ENCODE measurements around the gene MT1F.

MT1F gene

DNA sequence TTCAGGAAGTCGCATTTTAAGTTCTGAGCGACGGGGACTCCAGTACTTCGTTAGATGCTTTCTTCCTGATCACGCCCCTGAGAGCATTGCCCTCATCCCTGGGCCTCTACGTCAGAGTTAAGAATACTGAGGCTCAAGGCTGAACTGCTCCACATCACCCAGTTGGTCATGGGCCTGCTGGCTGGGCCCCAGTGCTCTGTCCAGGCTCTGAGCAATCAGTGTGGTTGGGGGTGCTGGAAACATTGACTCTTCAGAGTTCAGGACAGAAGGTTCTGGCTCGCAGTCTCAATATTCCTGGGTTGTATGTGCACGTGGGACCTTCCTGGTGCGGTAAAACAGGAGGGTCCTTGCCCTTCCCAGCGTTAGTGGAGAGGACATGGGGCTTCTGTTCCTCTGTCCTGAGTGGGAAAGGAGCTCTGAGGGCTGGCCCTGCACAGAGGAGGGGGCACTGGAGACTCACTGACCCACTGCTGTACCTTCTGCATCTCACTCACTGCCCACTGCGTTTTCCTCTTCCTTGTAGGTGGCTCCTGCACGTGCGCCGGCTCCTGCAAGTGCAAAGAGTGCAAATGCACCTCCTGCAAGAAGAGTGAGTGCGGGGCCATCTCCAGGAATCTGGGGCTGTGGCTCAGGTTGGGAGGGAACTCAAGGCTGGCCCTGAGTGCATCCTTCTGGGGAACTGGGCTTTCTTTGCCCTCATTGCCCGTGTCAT lies 31.7 kb upstream of the MT1F start:
- peak; percentile 94 for DNase-seq (ENCODE audit: low spot score)

DNA sequence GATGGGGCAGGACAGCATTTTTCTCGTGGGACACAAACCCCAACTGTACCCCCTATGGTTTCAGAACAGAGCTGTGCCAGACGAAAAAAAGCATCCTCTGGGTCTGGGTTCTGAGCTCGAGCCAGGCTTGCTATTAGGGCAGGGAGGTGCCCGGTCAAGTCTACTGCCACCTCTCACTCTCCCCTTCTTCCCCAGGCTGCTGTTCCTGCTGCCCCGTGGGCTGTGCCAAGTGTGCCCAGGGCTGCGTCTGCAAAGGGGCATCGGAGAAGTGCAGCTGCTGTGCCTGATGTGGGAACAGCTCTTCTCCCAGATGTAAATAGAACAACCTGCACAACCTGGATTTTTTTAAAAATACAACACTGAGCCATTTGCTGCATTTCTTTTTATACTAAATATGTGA lies 31.1 kb upstream of the MT1F start:
- DNase-seq (ENCODE audit: low spot score) = no peak

DNA sequence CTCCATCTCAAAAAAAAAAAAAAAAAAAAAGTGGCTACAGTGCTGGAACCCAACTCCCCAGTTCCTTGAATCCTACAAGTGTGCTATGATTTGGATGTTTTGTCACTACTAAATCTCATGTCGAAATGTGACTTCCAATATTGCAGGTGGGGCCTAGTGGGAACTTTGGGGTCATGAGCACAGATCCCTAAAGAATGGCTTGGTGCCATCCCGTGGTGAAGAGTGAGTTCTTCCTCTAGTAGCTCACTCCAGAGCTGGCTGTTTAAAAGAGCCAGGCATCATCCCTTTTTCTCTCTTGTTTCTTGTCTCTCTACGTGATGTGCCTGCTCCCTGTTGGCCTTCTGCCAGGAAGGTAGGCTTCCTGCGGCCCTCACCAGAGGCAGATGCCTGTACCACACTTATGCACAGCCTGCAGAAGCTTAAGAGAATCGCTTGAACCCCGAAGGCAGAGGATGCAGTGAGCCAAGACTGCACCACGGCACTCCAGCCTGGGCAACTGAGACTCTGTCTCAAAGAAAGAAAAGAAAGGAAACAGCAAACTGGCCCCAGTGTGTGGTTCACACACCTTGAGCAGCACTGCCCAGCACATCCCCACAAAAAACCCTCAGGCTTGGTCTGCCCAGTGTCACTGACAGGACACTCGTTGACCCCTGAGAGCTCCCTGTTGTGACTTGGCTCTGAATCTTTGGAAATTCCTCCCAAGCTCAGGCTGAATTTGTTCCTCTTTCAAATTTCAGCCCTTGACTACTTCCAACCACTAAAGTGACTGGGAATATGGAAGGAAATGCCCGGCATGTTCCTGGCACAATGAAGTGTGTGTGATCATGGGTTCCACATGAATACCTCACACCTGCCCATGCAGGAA lies 29.0 kb upstream of the MT1F start:
- DNase-seq (ENCODE audit: low spot score) = no peak

DNA sequence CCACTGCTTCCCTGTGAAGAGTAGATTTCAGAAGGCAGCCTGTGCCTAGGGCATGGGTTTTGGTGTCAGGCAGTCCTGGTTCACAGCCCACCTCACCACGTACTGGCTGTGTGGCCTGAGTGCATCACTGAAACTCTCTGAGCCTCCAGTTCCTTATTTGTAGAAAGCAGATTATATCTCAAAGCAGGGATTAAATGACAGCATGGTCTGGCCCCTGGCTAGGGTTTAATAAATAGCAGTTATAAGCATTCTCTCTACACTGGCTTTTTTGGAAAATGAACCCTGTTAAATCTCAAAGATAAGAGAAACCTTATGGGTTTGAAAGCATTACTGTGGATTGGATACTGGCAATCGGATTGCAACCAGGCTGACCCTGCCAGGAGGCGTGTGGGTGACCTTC lies 28.2 kb upstream of the MT1F start:
- no peak for DNase-seq (ENCODE audit: low spot score)

DNA sequence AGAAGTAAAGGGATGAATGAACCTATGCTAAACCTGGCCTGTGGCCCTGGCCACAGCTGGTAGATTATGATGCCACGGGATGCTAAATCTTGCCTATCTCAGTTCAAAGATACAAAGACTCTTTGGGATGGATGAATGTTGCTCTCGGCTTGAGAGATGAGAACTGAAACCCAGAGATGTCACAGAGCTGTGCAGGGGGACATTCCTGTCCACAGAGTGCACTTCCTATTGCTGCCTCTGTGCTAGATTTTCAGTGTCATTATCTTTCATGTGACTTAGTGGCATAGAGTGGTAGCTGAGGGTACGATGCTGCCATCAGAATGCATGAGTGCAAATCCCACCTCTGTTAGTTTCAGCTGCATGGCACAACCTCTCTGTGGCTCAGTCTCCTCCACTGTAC lies 27.6 kb upstream of the MT1F start:
- no peak for DNase-seq (ENCODE audit: low spot score)

DNA sequence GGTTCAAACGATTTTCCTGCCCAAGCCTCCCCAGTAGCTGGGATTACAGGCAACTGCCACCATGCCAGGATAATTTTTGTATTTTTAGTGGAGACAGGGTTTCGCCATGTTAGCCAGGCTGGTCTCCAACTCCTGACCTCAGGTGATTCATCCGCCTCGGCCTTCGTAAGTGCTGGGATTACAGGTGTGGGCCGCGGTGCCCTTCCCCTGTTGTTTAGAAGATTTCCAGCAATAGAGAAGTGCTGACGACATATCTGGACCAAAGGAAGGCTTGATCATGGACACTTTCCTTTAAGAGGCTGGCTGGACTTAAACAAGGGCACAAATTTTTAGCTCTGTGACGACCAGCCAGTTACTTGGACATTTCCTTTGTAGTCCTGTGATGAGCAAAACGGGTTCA lies 26.6 kb upstream of the MT1F start:
- DNase-seq (ENCODE audit: low spot score) = no peak

DNA sequence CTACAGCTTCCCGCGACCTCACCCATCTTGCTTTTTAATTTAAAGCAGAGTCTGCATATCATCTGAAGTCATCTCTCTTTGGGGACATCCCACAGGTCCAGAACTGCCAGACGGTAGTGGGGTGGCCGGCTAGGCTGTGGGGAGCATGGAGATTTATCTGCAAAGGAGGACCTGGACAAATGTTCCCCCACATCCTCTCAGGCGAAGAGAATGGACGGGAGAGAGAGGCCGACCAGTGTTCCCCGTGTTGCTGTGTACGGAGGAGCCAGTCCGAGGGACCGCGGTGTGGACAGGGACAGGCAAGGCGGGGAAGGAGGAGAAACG lies 26.0 kb upstream of the MT1F start:
- DNase-seq (ENCODE audit: low spot score) = no peak

DNA sequence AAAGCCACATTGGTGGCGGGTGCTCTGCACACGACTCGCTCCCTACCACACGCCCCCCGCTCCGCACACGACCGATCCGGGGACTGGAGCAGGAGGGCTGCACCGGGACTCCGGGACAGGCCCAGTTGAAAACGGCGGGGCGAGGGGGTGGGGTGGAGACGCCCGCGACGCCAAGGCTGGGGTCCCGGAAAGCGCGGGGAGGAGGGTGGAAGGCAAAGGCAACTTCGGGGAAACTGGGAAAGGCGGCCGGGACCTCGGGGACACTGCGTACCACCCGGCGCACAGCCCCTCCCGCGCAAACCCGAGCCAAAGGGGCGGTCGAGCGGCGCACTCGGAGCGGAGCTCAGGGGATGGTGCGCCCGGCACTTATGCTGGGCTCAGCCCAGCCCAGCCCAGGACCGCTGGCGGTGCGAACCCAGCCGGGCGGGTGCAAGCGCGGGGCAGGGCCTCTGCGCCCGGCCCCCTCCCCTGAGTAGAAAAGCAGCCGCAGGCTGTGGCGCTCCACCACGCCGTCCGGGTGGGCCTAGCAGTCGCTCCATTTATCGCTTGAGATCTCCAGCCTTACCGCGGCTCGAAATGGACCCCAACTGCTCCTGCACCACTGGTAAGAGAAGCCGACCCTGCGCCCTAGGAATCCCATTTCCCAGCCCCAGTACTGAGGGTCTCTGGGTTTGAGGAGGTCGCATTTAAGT lies 25.5 kb upstream of the MT1F start, which contains the start of gene MT1M:
Gene MT1M (plus strand): TSS at position 504 of the 692 bp plus-strand sequence. CDS start 73 bp downstream, at position 577.
- no peak for DNase-seq (ENCODE audit: low spot score)

DNA sequence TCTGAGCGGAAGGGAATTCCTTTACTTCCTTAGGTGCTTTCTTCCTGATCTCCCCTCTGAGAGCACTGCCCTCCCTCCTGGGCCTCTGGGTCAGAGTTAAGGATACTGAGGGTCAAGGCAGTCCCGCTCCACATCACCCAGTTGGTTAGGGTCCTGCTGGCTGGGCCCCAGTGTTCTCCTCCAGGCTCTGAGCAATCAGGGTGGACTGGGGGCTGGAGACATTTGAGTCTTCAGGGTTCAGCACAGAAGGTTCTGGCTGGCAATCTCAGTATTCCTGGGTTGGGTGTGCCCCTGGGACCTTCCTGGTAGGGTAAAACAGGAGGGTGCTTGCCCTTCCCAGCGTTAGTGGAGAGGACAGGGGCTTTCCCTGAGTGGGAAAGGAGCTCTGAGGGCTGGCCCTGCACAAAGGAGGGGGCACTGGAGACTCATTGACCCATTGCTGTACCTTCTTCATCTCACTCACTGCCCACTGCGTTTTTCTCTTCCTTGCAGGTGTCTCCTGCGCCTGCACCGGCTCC lies 24.9 kb upstream of the MT1F start:
- DNase-seq (ENCODE audit: low spot score) = no peak

DNA sequence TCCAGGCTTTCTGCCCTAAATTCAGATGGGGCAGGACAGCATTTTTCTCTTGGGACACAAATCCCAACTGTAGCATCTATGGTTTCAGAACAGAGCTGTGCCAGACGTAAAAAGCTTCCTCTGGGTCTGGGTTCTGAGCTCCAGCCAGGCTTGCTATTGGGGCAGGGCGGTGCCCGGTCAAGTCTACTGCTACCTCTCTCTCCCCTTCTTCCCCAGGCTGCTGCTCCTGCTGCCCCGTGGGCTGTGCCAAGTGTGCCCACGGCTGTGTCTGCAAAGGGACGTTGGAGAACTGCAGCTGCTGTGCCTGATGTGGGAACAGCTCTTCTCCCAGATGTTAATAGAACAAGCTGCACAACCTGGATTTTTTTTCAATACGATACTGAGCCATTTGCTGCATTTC lies 24.2 kb upstream of the MT1F start:
- DNase-seq (ENCODE audit: low spot score) = no peak

DNA sequence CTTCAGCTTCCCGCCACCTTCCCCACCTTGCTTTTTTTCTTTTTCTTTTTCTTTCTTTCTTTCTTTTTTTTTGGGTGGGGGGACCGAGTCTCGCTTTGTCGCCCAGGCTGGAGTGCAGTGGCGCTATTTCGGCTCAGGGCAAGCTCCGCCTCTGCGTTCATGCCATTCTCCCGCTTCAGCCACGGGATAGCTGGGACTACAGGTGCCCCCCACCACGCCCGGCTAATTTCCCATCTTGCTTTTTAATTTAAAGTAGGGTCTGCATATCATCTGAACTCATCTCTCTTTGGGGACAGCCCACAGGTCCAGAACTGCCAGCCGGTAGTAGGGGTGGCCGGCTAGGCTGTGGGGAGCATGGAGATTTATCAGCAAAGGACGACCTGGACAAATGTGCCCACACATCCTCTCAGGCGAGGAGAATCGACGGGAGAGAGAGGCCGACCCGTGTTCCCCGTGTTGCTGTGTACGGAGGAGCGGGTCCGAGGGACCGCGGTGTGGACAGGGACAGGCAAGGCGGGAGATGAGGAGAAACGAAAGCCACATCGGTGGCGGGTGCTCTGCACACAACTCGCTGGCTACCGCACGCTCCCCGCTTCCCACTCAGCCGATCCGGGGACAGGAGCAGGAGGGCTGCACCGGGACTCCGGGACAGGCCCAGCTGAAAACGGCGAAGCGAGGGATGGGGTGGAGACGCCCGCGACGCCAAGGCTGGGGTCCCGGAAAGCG lies 22.9 kb upstream of the MT1F start:
- no peak for DNase-seq (ENCODE audit: low spot score)

DNA sequence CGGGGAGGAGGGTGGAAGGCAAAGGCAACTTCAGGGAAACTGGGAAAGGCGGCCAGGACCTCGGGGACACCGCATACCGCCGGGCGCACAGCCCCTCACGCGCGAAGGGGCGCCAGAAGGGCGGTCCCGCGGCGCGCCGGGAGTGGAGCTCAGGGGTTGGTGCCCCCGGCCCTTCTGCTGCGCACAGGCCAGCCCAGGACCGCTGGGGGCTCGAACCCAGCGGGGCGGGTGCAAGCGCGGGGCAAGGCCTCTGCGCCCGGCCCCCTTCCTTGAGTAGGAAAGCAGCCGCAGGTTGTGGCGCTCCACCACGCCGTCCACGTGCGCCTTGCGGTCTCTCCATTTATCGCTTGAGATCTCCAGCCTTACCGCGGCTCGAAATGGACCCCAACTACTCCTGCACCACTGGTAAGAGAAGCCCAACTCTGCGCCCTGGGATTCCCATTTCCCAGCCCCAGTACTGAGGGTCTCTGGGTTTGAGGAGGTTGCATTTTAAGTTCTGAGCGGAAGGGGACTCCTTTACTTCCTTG lies 22.3 kb upstream of the MT1F start:
- DNase-seq (ENCODE audit: low spot score) = no peak

DNA sequence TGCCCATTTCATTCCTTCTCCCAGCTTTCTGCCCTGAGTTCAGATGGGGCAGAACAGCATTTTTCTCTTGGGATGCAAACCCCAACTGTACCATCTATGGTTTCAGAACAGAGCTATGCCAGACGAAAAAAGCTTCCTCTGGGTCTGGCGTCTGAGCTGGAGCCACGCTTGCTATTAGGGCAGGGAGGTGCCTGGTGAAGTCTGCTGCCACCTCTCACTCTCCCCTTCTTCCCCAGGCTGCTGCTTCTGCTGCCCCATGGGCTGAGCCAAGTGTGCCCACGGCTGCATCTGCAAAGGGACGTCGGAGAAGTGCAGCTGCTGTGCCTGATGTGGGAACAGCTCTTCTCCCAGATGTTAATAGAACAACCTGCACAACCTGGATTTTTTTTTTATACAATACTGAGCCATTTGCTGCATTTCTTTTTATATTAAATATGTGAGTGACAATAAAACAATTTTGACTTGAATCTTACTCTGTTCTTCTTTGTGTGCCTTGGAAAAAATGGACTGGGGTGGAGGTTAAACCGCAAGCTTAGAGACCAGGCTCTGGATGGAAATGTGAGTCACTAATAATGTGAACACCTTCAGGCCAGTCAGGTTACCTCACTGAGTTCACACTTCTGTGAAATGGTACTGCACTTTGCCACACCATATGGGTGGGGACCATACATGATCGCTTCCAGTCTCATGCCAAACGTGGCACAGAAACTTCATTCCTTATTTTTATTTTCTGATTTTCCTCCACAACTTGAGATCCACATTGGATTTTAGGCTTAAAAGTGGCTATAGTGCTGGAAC lies 20.9 kb upstream of the MT1F start:
- no peak for DNase-seq (ENCODE audit: low spot score)

DNA sequence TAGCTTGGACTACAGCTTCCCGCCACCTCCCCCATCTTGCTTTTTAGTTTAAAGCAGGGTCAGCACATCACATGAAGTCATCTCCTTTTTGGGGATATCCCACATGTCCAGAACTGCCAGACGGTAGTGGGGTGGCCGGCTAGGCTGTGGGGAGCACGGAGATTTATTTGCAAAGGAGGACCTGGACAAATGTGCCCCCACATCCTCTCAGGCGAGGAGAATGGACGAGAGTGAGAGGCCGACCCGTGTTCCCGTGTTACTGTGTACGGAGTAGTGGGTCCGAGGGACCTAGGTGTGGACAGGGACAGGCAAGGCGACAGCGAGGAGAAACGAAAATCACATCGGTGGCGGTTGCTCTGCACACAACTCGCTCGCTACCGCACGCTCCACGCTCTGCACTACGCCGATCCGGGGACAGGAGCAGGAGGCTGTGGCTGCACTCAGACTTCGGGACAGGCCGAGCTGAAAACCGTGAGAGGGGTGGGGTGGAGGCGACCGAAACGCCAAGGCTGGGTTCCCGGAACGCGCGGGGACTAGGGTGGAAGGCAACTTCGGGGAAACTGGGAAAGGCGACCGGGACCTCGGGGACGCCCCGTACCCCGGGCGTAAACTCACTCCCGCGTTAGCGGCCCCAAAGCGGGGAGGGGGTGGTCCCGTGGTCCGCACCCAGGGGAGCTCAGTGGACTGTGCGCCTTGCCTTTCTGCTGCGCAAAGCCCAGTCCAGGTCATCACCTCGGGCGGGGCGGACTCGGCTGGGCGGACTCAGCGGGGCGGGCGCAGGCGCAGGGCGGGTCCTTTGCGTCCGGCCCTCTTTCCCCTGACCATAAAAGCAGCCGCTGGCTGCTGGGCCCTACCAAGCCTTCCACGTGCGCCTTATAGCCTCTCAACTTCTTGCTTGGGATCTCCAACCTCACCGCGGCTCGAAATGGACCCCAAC lies 19.7 kb upstream of the MT1F start, which contains the start of gene MT1A:
Gene MT1A (plus strand): TSS at position 853 of the 937 bp plus-strand sequence. CDS start 73 bp downstream, at position 926.
- DNase-seq (ENCODE audit: low spot score) = no peak

DNA sequence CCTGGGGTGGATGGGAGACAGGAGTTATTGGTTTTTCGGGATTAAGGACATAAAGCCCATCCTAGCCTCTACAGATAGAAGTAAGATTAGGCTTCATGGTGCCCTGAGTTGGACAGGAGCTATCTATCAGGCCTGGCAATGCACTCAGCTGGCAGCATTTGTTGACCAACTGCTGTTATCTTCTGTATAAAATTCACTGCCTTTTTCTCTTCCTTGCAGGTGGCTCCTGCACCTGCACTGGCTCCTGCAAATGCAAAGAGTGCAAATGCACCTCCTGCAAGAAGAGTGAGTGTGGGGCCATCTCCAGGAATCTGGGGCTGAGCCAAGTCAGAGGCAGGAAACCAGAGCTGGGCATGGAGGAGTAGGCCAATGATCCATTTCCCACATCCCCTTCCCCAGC lies 18.7 kb upstream of the MT1F start:
- DNase-seq (ENCODE audit: low spot score) = no peak

DNA sequence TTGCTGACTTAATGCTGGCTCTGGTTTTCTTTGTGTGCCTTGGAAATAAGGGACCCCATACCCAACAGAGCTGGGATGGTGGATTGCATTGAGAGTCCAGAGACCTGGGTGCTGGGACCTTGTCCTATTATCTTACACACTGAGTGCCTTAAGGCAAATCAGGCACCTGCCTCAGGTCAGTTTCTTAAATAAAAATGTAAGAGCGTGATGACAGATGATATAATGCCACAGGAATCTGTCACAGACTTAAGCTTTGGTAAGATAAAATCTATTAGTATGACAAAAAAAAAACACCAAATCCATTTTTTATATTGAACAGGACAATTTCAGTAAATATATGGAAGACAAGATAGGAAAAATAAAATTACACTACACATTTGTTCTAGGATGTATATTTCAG lies 17.7 kb upstream of the MT1F start:
- DNase-seq (ENCODE audit: low spot score) = no peak

DNA sequence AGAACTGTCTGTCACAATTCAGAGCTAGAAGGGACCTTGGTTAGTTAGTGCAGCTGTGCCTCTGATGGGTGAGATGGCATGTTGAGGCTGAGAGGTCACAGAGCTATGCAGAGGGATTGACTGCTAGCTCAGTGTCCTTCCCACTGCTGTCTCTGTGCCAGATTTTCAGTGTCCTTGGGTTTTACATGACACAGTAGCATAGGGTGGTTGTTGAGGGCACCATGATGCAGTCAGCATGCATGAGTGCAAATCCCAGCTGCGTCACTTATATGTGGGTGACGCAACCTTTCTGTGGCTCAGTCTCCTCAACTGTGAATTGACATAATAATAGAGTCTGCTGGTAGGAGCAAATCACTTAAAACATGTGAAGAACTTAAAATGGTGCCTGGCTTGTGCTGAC lies 16.6 kb upstream of the MT1F start:
- no peak for DNase-seq (ENCODE audit: low spot score)

DNA sequence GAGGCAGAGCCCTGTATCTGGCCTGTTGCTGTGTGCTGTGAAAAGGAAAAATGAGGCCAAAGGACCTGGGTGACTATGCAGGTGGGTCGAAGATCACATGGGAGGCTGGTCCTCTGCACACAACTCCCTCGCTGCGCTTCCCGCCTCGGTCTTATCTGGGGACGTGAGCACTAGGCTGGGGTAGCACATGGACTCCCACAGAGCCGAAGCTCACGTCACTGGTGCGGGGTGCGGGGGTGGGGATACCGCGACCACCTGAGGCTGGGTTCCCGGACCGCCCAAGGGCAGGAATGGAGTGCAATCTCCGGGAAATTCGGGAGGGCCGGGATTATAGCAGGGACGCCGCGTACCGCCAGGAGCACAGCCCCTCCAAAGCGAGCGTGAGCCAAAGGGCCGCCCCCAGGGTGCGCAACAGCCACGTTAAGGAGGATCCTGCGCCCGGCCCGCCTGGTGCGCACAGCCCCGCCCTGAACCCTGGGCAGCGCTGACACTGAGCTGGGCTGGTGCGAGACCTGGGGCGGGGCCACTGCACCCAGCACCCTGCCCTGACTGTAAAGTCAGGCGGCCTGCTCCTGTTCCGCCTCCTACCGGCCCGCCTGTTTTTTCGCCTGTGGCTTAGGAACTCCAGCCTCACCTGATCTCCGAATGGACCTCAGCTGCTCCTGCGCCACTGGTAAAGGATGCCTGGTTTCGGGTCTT lies 14.5 kb upstream of the MT1F start:
- peak; percentile 91 for DNase-seq (ENCODE audit: low spot score)

DNA sequence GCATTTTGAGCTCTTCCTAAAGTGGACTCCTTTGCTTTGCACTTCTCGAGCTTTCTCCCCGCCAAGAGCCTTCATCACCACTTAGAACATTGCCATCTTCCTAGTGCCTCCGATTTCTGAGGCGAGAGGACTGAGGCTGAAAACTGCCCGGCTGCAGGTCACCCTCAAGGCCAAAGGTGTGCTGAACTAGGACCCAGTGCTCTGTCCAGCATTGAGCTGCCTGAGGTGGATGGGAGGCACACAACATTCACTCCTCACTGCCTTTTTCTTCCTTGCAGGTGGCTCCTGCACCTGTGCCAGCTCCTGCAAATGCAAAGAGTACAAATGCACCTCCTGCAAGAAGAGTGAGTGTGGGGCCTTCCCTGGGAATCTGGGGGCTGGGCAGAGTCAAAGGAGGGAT lies 13.9 kb upstream of the MT1F start:
- DNase-seq (ENCODE audit: low spot score) = no peak

Measured in RKO (cell line).